GM10248 (cell line): ENCODE data around the gene PRR18.

ENCODE experiments used
- CTCF ChIA-PET: fragments of 300-600 bp; sonication (Branson Sonifier 250); formaldehyde crosslinking; extraction: SDS; loops from one replicate; lab custom pipeline; 2021; ENCODE audit warnings: antibody characterized with exemption; lab: Yijun Ruan, JAX
- POLR2A ChIA-PET: fragments of 350-650 bp; sonication (Branson Sonifier 250); formaldehyde crosslinking; extraction: SDS; loops from one replicate; lab custom pipeline; 2020; ENCODE audit warnings: antibody characterized with exemption; lab: Yijun Ruan, JAX
- DNase-seq: peaks from one replicate; pipeline ENCODE4 v3.0.0; 2012; ENCODE audit errors: extremely low spot score
- CTCF ChIP-seq: IDR thresholded peaks from 2 replicates; pipeline ENCODE4 v1.5.1; 2012; ENCODE audit warnings: mild to moderate bottlenecking, low read depth; ENCODE audit errors: extremely low read depth, missing control alignments, control extremely low read depth

PRR18 gene

DNA sequence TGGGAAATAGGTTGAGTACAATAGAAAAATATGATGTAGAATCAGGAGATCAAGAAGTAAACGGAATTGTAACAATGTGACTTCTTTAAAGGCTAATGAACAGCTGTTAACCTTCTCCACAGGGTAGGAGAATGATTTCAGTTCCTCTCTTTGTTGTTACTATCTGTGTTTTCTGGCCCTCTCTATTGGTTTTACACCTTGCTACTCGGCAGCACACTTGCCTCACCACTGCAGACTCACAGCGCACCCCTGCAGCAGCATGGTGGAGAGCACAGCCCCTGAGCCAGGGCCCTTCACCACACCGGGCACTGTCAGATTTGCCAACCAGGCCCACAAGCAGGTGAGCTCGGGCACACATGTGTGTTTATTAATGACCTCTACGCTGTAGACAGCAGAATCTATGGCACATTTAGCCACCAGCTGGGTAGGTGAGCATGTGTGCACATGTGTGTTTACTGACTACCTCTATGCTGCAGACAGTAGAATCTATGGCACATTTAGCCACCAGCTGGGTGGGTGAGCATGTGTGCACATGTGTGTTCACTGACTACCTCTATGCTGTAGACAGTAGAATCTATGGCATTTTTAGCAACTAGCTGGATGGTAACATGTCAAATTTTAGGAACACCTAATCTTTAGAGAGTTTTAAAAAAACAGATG is 17.3 kb upstream of the PRR18 start:
- CTCF ChIA-PET, result interaction anchor here (0.7 to 3.2 kb wide), 9 partner anchors 11 to 76 kb away, joined by 3 to 41 read pairs (median 5); partner anchors contain the start of gene PRR18
- POLR2A ChIA-PET, result interaction anchor here (1.0 kb wide), 1 partner anchor 17 kb away, joined by 3 read pairs; the partner anchor contains the start of gene PRR18
- no peak for TF ChIP-seq CTCF
- DNase-seq, result peak; percentile 52

GRCh38 chr6:166323395-166323794 is 15.2 kb upstream of the PRR18 start:
- POLR2A ChIA-PET, result no interaction called here
- CTCF ChIA-PET, result interaction anchor here (1.3 to 2.9 kb wide), 4 partner anchors 10 to 58 kb away, joined by 5 to 16 read pairs (median 7); no protein-coding TSS in a partner anchor
- DNase-seq, result no peak
- no peak for TF ChIP-seq CTCF

DNA sequence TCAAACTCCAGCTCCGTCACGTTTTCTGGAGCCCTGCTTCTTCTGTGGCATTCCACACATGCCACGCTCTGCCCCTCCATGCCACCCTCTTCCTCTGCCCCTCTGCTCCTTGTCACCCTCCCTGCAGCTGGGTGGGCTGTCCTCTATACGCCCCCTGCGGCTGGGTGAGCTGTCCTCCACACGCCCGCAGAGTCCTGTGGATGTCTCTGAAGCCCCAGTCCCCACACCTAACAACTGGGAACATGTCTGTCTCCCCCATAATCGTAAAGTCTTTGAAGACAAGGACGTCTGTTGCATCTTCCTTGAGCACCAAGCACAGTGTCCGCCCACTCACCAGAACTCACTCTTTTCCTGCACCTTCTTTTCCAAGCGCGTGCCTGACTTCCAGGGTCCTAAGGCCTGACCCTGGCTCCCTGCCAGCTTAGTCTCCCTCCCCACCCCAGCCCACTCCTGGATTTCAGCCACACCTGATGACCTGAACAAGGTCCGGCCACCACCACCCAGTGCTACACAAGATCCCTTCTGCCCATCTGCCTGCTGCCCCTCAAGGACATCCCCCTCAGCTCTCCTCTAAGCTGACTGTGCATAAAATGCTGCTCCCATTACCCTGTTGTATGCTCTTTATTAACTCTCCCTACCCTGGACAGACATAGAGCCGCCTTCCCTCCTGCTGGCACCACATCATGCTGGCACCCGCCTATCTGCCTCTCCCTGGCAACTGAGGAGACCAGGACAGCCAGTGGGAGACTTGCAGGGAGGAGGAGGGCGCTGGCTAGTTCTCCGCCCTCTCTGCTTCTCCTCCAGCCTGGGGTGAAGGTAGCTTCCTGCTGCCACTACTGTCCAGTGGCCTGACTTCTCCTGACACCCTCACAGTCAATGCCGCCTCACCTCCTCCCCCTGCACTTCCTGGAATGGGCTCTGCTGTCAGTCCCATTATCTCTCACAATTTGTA is 10.7 kb upstream of the PRR18 start:
- DNase-seq, result no peak
- TF ChIP-seq CTCF, result no peak
- CTCF ChIA-PET, result interaction anchor here (0.7 to 2.7 kb wide), 5 partner anchors 9 to 82 kb away, joined by 3 to 11 read pairs (median 4); no protein-coding TSS in a partner anchor
- POLR2A ChIA-PET, result no interaction called here

- DNase-seq, result no peak
- no peak for TF ChIP-seq CTCF
- ChIA-PET CTCF (interaction anchor here (0.7 to 2.7 kb wide), 5 partner anchors 9 to 83 kb away, joined by 3 to 11 read pairs (median 5); no protein-coding TSS in a partner anchor), POLR2A (no interaction called here)
Measured at GRCh38 chr6:166318227-166318626, 10.0 kb upstream of the PRR18 start.

- ChIA-PET CTCF (interaction anchor here (0.7 to 2.7 kb wide), 8 partner anchors 8 to 84 kb away, joined by 3 to 11 read pairs (median 4); partner anchors contain the start of gene PRR18), POLR2A (no interaction called here)
- no peak for DNase-seq
- no peak for TF ChIP-seq CTCF
Measured at GRCh38 chr6:166317261-166318212, 9.3 kb upstream of the PRR18 start.

- DNase-seq, result no peak
- ChIA-PET CTCF (no interaction called here), POLR2A (no interaction called here)
- no peak for TF ChIP-seq CTCF
Measured at GRCh38 chr6:166315436-166315835, 7.2 kb upstream of the PRR18 start.
